WTC11 (cell line): ENCODE measurements around the gene NUSAP1. TPM values are rescaled to one million over a fixed set of nuclear protein-coding genes. Genes with fewer than 3 reads are reported as not detected.

ENCODE experiments used
- ATAC-seq: fragments of 200-7000 bp; cut with Tn5 transposase; 2 replicates; pipeline ENCODE4 v1.10.0; 2021; ENCODE audit warnings: mild to moderate bottlenecking, moderate library complexity
- CTCF ChIA-PET: fragments of 300-600 bp; sonication (Branson Sonifier 250); formaldehyde crosslinking; loops from one replicate; lab custom pipeline; 2021; ENCODE audit warnings: antibody characterized with exemption; lab: Charles Lee
- POLR2A ChIA-PET: fragments of 350-600 bp; sonication (Branson Sonifier 250); formaldehyde crosslinking; loops from one replicate; lab custom pipeline; 2021; ENCODE audit warnings: antibody characterized with exemption; lab: Charles Lee
- DNase-seq: peaks from one replicate; pipeline ENCODE4 v3.0.0; 2021; ENCODE audit warnings: low spot score
- H3K27ac Mint-ChIP-seq: 2 replicates; pipeline ENCODE4 v1.8.0; 2021; ENCODE audit warnings: mixed read lengths
- H3K27me3 Mint-ChIP-seq: 2 replicates; pipeline ENCODE4 v1.8.0; 2021; ENCODE audit warnings: low read depth, mild to moderate bottlenecking, moderate library complexity, mixed read lengths
- H3K36me3 Mint-ChIP-seq: 2 replicates; pipeline ENCODE4 v1.8.0; 2021; ENCODE audit warnings: mixed read lengths
- H3K4me1 Mint-ChIP-seq: 2 replicates; pipeline ENCODE4 v1.8.0; 2022; ENCODE audit warnings: mixed read lengths
- H3K4me3 Mint-ChIP-seq: 2 replicates; pipeline ENCODE4 v1.8.0; 2021; ENCODE audit warnings: mild to moderate bottlenecking, moderate library complexity, mixed read lengths
- H3K9me3 Mint-ChIP-seq: 2 replicates; pipeline ENCODE4 v1.8.0; 2021; ENCODE audit warnings: mixed read lengths
- ATF1 ChIP-seq: sonication (generic); formaldehyde crosslinking; IDR thresholded peaks from 2 replicates; pipeline ENCODE4 v1.8.1; 2023; ENCODE audit warnings: mild to moderate bottlenecking, moderate library complexity, missing genetic modification reagents
- CBFB ChIP-seq: sonication (generic); formaldehyde crosslinking; IDR thresholded peaks from 2 replicates; pipeline ENCODE4 v1.8.1; 2022; ENCODE audit warnings: mild to moderate bottlenecking, low read depth, missing genetic modification reagents
- EMX1 ChIP-seq: fragments of 250-450 bp; sonication (Bioruptor Pico); IDR thresholded peaks from 2 replicates; pipeline ENCODE4 v1.8.0; 2021; ENCODE audit warnings: mild to moderate bottlenecking
- FOXK1 ChIP-seq: sonication (generic); formaldehyde crosslinking; IDR thresholded peaks from 2 replicates; pipeline ENCODE4 v1.8.0; 2022; ENCODE audit warnings: mild to moderate bottlenecking, moderate library complexity, missing genetic modification reagents
- IRF2 ChIP-seq: sonication (generic); formaldehyde crosslinking; IDR thresholded peaks from 2 replicates; pipeline ENCODE4 v1.8.0; 2022; ENCODE audit warnings: low read depth, missing genetic modification reagents, borderline replicate concordance
- JAZF1 ChIP-seq: fragments of 250-450 bp; sonication (Bioruptor Pico); IDR thresholded peaks from 2 replicates; pipeline ENCODE4 v1.9.0; 2021; ENCODE audit warnings: moderate library complexity, mild to moderate bottlenecking, inconsistent platforms
- MXD4 ChIP-seq: fragments of 250-450 bp; sonication (Bioruptor Pico); IDR thresholded peaks from 2 replicates; pipeline ENCODE4 v1.8.0; 2021; ENCODE audit warnings: mild to moderate bottlenecking, moderate library complexity, borderline replicate concordance
- RELA ChIP-seq: sonication (generic); formaldehyde crosslinking; IDR thresholded peaks from 2 replicates; pipeline ENCODE4 v1.8.1; 2022; ENCODE audit warnings: missing genetic modification reagents, mild to moderate bottlenecking, borderline replicate concordance
- RORB ChIP-seq: fragments of 250-450 bp; sonication (Bioruptor Pico); IDR thresholded peaks from 2 replicates; pipeline ENCODE4 v1.9.0; 2021; ENCODE audit warnings: mild to moderate bottlenecking
- STAT6 ChIP-seq: sonication (generic); formaldehyde crosslinking; conservative IDR thresholded peaks from 2 replicates; pipeline ENCODE4 v1.8.1; 2023; ENCODE audit warnings: mild to moderate bottlenecking, low read depth, missing genetic modification reagents, moderate library complexity
- TEAD4 ChIP-seq: sonication (generic); formaldehyde crosslinking; IDR thresholded peaks from 2 replicates; pipeline ENCODE4 v1.8.0; 2022; ENCODE audit warnings: mild to moderate bottlenecking, missing genetic modification reagents
- ZNF232 ChIP-seq: sonication (generic); formaldehyde crosslinking; IDR thresholded peaks from 2 replicates; pipeline ENCODE4 v1.8.0; 2022; ENCODE audit warnings: mild to moderate bottlenecking, missing genetic modification reagents
- ZNF423 ChIP-seq: fragments of 250-450 bp; sonication (Bioruptor Pico); IDR thresholded peaks from 2 replicates; pipeline ENCODE4 v2.1.2; 2022; ENCODE audit warnings: mild to moderate bottlenecking, moderate library complexity
- ZNF512 ChIP-seq: sonication (generic); formaldehyde crosslinking; IDR thresholded peaks from 2 replicates; pipeline ENCODE4 v1.8.1; 2022; ENCODE audit warnings: missing genetic modification reagents, borderline replicate concordance
- ZNF671 ChIP-seq: fragments of 250-450 bp; sonication (Bioruptor Pico); IDR thresholded peaks from 2 replicates; pipeline ENCODE4 v1.8.0; 2021; ENCODE audit warnings: mild to moderate bottlenecking
- ZSCAN18 ChIP-seq: fragments of 250-450 bp; sonication (Bioruptor Pico); IDR thresholded peaks from 2 replicates; pipeline ENCODE4 v2.1.2; 2022; ENCODE audit warnings: mild to moderate bottlenecking, moderate library complexity
- total RNA-seq: library from RNA; stranded (reverse); gene quantifications from 3 replicates; pipeline ENCODE4 v1.2.3, GENCODE V29; 2021
- TF ChIP-seq, protein P1 (sequence below): sonication (generic); formaldehyde crosslinking; IDR thresholded peaks from 2 replicates; pipeline ENCODE4 v1.8.0; 2022; ENCODE audit warnings: mild to moderate bottlenecking, missing genetic modification reagents
- TF ChIP-seq, protein P2 (sequence below): fragments of 250-450 bp; sonication (Bioruptor Pico); IDR thresholded peaks from 2 replicates; pipeline ENCODE4 v1.9.0; 2021; ENCODE audit warnings: mild to moderate bottlenecking, borderline replicate concordance
- TF ChIP-seq, protein P3 (sequence below): sonication (generic); formaldehyde crosslinking; IDR thresholded peaks from 2 replicates; pipeline ENCODE4 v1.8.0; 2022; ENCODE audit warnings: mild to moderate bottlenecking, missing genetic modification reagents

NUSAP1 gene
- total RNA-seq, 1 experiment from 2014 or later: 135 TPM

DNA sequence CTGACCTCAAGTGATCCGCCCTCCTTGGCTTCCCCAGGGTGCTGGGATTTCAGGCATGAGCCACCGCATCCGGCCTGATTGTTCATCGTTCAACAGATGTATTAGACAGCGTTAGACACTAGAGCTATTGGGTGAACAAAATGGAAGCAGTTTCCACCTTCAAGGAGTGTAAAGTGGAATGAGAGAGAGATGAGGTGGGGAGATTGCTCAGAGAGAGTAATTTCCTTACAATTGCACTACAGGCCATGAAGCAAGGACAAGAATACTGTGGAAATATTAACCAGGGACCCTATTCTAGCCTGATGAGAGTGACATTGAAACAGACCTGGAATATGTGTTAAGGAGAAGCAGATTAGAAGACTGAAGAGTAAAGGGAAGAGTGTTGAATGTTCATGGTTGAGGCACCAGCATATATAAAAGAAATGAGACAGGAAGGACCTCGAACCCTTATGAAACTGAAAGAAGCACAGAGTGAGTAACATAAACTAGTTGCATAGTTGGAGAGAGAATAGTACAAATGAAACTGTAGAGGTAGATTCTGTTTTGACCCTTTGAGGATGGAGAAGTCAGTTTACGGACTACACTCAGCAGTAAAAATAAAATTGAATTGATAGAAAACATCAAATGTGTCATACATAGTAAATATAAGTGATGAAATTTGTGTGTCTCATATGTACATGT, 91.4 kb downstream of the NUSAP1 start:
- H3K4me1 Mint-ChIP-seq: peaks cover 3% of the 10 kb centered on the region
- peaks cover 4% of the 10 kb centered on the region; the same call in 1 of the 2 replicates for H3K9me3 Mint-ChIP-seq
- peak overlapping the region; percentile 0; the same call in 1 of the 2 replicates for H3K27ac Mint-ChIP-seq
- no peaks in the 10 kb centered on the region for H3K27me3 Mint-ChIP-seq
- DNase-seq (no peak), ATAC-seq (no peak)
- H3K36me3 Mint-ChIP-seq: peaks cover 8% of the 10 kb centered on the region
- ChIA-PET POLR2A (no interaction called here), CTCF (no interaction called here)
- TF ChIP-seq, protein P1, sequence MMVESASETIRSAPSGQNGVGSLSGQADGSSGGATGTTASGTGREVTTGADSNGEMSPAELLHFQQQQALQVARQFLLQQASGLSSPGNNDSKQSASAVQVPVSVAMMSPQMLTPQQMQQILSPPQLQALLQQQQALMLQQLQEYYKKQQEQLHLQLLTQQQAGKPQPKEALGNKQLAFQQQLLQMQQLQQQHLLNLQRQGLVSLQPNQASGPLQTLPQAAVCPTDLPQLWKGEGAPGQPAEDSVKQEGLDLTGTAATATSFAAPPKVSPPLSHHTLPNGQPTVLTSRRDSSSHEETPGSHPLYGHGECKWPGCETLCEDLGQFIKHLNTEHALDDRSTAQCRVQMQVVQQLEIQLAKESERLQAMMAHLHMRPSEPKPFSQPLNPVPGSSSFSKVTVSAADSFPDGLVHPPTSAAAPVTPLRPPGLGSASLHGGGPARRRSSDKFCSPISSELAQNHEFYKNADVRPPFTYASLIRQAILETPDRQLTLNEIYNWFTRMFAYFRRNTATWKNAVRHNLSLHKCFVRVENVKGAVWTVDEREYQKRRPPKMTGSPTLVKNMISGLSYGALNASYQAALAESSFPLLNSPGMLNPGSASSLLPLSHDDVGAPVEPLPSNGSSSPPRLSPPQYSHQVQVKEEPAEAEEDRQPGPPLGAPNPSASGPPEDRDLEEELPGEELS (CRISPR knock-in tag): no peak
- no peak for TF ChIP-seq IRF2 (CRISPR knock-in tag)
- TF ChIP-seq EMX1 (CRISPR knock-in tag): no peak
- no peak for TF ChIP-seq ZNF423 (CRISPR knock-in tag)
- no peak for TF ChIP-seq FOXK1 (CRISPR knock-in tag)
- no peak for TF ChIP-seq STAT6 (CRISPR knock-in tag)
- TF ChIP-seq MXD4: no peak
- TF ChIP-seq RORB (CRISPR knock-in tag): no peak
- TF ChIP-seq RELA: no peak
- TF ChIP-seq TEAD4: no peak
- no peak for TF ChIP-seq ZNF671 (CRISPR knock-in tag)
- no peak for TF ChIP-seq ZNF512 (CRISPR knock-in tag)
- no peak for TF ChIP-seq ZSCAN18
- no peak for TF ChIP-seq ZNF232 (CRISPR knock-in tag)
- TF ChIP-seq, protein P2, sequence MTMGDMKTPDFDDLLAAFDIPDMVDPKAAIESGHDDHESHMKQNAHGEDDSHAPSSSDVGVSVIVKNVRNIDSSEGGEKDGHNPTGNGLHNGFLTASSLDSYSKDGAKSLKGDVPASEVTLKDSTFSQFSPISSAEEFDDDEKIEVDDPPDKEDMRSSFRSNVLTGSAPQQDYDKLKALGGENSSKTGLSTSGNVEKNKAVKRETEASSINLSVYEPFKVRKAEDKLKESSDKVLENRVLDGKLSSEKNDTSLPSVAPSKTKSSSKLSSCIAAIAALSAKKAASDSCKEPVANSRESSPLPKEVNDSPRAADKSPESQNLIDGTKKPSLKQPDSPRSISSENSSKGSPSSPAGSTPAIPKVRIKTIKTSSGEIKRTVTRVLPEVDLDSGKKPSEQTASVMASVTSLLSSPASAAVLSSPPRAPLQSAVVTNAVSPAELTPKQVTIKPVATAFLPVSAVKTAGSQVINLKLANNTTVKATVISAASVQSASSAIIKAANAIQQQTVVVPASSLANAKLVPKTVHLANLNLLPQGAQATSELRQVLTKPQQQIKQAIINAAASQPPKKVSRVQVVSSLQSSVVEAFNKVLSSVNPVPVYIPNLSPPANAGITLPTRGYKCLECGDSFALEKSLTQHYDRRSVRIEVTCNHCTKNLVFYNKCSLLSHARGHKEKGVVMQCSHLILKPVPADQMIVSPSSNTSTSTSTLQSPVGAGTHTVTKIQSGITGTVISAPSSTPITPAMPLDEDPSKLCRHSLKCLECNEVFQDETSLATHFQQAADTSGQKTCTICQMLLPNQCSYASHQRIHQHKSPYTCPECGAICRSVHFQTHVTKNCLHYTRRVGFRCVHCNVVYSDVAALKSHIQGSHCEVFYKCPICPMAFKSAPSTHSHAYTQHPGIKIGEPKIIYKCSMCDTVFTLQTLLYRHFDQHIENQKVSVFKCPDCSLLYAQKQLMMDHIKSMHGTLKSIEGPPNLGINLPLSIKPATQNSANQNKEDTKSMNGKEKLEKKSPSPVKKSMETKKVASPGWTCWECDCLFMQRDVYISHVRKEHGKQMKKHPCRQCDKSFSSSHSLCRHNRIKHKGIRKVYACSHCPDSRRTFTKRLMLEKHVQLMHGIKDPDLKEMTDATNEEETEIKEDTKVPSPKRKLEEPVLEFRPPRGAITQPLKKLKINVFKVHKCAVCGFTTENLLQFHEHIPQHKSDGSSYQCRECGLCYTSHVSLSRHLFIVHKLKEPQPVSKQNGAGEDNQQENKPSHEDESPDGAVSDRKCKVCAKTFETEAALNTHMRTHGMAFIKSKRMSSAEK (CRISPR knock-in tag): no peak
- no peak for TF ChIP-seq CBFB
- no peak for TF ChIP-seq JAZF1
- TF ChIP-seq ATF1 (CRISPR knock-in tag): no peak
- TF ChIP-seq, protein P3, sequence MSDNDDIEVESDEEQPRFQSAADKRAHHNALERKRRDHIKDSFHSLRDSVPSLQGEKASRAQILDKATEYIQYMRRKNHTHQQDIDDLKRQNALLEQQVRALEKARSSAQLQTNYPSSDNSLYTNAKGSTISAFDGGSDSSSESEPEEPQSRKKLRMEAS (CRISPR knock-in tag): no peak
- no peak overlapping the region for H3K4me3 Mint-ChIP-seq
